ENCODE data around the gene TANC1. TPM values are rescaled to one million over a fixed set of nuclear protein-coding genes. Genes with fewer than 3 reads are reported as not detected.

The TANC1 gene
- total and polyA plus RNA-seq, 2 of the 4 experiments (the other 2 are of a cell fraction), result 10.2 to 12.9 TPM

- POLR2A ChIA-PET (ENCODE audit: unreplicated experiment), result no interaction called here
- no peak overlapping the region for H2AFZ ChIP-seq (replicated peaks; ENCODE audit: low read length, poor library complexity)
- 80% methylated on average over 1 of the region's 5 CpGs; no CpG with 5 or more reads in 1 of the 2 experiments for WGBS, 2 experiments (ENCODE audit: extremely low coverage in 2 of 2, insufficient read length in 1 of 2)
- no peak overlapping the region for H2BK15ac ChIP-seq (ENCODE audit: low read depth, low read length)
- no peak for DNase-seq
- no TSS peak for BruUV-seq (replicated peaks)
- peaks cover 52% of the 10 kb centered on the region for H3K36me3 ChIP-seq (ENCODE audit: control insufficient read depth, insufficient read depth, low read length)
- no peak overlapping the region for H3K4me3 ChIP-seq (ENCODE audit: insufficient read depth, low read depth, low read length)
- H3K14ac ChIP-seq (replicated peaks; ENCODE audit: low read depth, low read length), result no peak overlapping the region
- H3K9me3 ChIP-seq (ENCODE audit: control insufficient read depth, insufficient read depth, low read length), result no peaks in the 10 kb centered on the region
- intact Hi-C loops (cut with micrococcal nuclease) (no loop called here), dilution Hi-C loops (cut with HindIII; ENCODE audit: low sequenced_read_pairs, unreplicated experiment) (no loop called here), in situ Hi-C loops (cut with MboI; ENCODE audit: low sequenced_read_pairs) (no loop called here)
- H3K4ac ChIP-seq (ENCODE audit: low read depth, low read length), result no peak overlapping the region
- CTCF ChIA-PET, result interaction anchor here (1.3 kb wide), 1 partner anchor 9 kb away, joined by 3 read pairs; no protein-coding TSS in a partner anchor
- no peak for TF ChIP-seq MAFK (IDR thresholded peaks at IDR 0.05; ENCODE audit: low read depth, low read length)
- TF ChIP-seq NFE2L2 (IDR thresholded peaks at IDR 0.05; ENCODE audit: low read depth, low read length), result no peak
- TF ChIP-seq CEBPB (IDR thresholded peaks at IDR 0.05; ENCODE audit: low read depth, low read length), result no peak
- TF ChIP-seq RCOR1 (IDR thresholded peaks at IDR 0.05; ENCODE audit: insufficient replicate concordance, low read length), result no peak
- no peak for TF ChIP-seq MXI1 (IDR thresholded peaks at IDR 0.05; ENCODE audit: borderline replicate concordance, low read depth, low read length)
- TF ChIP-seq CHD1 (IDR thresholded peaks at IDR 0.05; ENCODE audit: low read depth, low read length), result no peak
- no peak for TF ChIP-seq FOS (IDR thresholded peaks at IDR 0.05; ENCODE audit: low read depth, low read length)
- TF ChIP-seq MAZ (IDR thresholded peaks at IDR 0.05; ENCODE audit: borderline replicate concordance, low read depth, low read length), result no peak
- no peak for TF ChIP-seq POLR2A (IDR thresholded peaks at IDR 0.05; ENCODE audit: low read depth, low read length)
- no peak for TF ChIP-seq ELK1 (IDR thresholded peaks at IDR 0.05; ENCODE audit: borderline replicate concordance, low read depth, low read length)
- TF ChIP-seq RAD21 (IDR thresholded peaks at IDR 0.05; ENCODE audit: low read length), result no peak
- no peak for TF ChIP-seq USF2 (IDR thresholded peaks at IDR 0.05; ENCODE audit: low read depth, low read length)
- TF ChIP-seq RFX5 (IDR thresholded peaks at IDR 0.05; ENCODE audit: low read depth, low read length), result no peak
- H3K18ac ChIP-seq (ENCODE audit: low read depth, low read length), result no peak overlapping the region
- H4K91ac ChIP-seq (ENCODE audit: insufficient read depth, low read depth, low read length), result no peak overlapping the region
- H2AK5ac ChIP-seq (ENCODE audit: low read depth, low read length), result no peak overlapping the region
- no peak overlapping the region for H2BK120ac ChIP-seq (ENCODE audit: low read depth, low read length)
- H3K23ac ChIP-seq (ENCODE audit: low read depth, low read length), result no peak overlapping the region
- H3K4me2 ChIP-seq (ENCODE audit: low read depth, low read length), result no peak overlapping the region
- ATAC-seq (ENCODE audit: low read depth), result no peak
- H4K5ac ChIP-seq (ENCODE audit: low read depth, low read length), result no peak overlapping the region
- peaks cover 0 to 2% of the 10 kb centered on the region in 2 experiments; a peak in 2 of 4 replicates for H3K79me1 ChIP-seq (ENCODE audit: low read depth in 1 of 2, low read length in 2 of 2)
- no peak overlapping the region for H2BK20ac ChIP-seq (ENCODE audit: low read depth, low read length)
- no peak overlapping the region for H3K56ac ChIP-seq (ENCODE audit: extremely low read depth, insufficient read depth, low read length)
- H3K27me3 ChIP-seq (ENCODE audit: control insufficient read depth, insufficient read depth, low read length), result no peaks in the 10 kb centered on the region
- H3K9me1 ChIP-seq (ENCODE audit: insufficient read depth, low read length), result peaks cover 11% of the 10 kb centered on the region; the same call in 1 of the 2 replicates
- no peak overlapping the region for H3K9ac ChIP-seq (ENCODE audit: low read depth, low read length)
- H2AK9ac ChIP-seq (replicated peaks; ENCODE audit: low read depth, low read length, poor library complexity), result no peak overlapping the region
- no peaks in the 10 kb centered on the region for H3K4me1 ChIP-seq (ENCODE audit: control insufficient read depth, insufficient read depth, low read length)
- H4K8ac ChIP-seq (ENCODE audit: low read depth in 2 of 2, low read length in 2 of 2), result no peak overlapping the region
- no peaks in the 10 kb centered on the region for H4K20me1 ChIP-seq (ENCODE audit: insufficient read depth, low read length)
- no peak overlapping the region for H2BK5ac ChIP-seq (ENCODE audit: low read depth, low read length, poor library complexity, severe bottlenecking)
- no peak overlapping the region for H3K27ac ChIP-seq (ENCODE audit: insufficient read depth, low read length)
Observed at GRCh38 chr2:159217676-159218075, 249.2 kb downstream of the TANC1 start.

Measured in IMR-90 (cell line).